ENCODE data around the gene C10orf67.
A peak's percentile ranks its signal among the peaks of the same experiment; 100 is the strongest.
"Not testable (repeated sequence)": the region's sequence is repeated elsewhere in the genome, so short reads cannot be mapped to it uniquely, and the experiment has no call there.

The C10orf67 gene

DNA sequence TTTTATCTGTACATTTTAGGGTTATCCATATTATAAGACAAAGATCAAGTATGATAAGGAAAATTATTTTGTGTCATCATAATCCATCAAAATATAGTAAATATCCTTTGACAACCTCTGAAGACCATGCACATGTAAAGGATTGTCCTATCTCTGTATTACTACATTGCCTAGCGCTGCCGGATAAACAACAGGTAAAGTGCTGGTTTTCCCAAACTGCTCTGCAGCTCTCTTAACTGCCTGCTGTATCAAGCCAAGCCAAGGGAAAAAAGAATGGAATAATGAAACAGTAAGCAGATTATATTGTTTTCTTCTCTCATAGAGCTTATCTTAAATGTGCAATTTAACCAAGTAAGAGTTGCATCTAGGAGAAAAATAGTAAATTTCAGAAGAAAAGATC is 81.7 kb downstream of the C10orf67 start:
- DNase-seq = no peak

GRCh38 chr10:23258516-23258915 is 86.1 kb downstream of the C10orf67 start:
- DNase-seq = no peak

GRCh38 chr10:23253780-23254179 is 90.8 kb downstream of the C10orf67 start:
- no peak for DNase-seq

DNA sequence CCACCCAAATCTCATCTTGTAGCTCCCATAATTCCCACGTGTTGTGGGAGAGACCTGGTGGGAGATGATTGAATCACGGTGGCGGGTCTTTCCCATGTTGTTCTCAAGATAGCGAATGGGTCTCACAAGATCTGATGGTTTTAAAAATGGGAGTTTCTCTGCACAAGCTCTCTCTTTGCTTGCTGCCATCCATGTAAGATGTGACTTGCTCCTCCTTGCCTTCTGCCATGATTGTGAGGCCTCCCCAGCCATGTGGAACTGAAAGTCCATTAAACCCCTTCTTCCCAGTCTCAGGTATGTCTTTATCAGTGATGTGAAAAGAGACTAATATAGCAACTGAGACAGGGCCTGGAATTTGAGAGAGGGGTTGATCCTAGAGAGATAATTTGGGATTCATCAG is 91.7 kb downstream of the C10orf67 start:
- DNase-seq = not testable (repeated sequence)

DNA sequence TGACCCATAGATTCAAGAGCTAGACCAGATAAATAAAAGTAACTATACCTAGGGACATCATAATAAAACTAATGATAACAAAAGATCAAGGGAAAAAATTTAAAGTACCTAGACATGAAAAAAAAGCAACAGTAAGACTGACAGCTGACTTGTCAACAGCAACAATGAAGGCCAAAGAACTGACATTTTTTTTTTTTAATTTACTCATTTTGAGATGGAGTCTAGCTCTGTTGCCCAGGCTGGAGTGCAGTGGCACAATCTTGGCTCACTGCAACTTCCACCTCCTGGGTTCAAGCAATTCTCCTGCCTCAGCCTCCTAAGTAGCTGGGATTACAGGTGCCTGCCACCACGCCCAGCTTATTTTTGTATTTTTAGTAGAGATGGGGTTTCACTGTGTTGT is 102.8 kb downstream of the C10orf67 start:
- DNase-seq = not testable (repeated sequence)

GRCh38 chr10:23238015-23238414 is 106.6 kb downstream of the C10orf67 start:
- no peak for DNase-seq

GRCh38 chr10:23230582-23230981 is 114.0 kb downstream of the C10orf67 start:
- DNase-seq = no peak

GRCh38 chr10:23217471-23217870 is 127.1 kb downstream of the C10orf67 start:
- no peak for DNase-seq

- DNase-seq = no peak
These were observed 138.5 kb downstream of the C10orf67 start for GRCh38 chr10:23205972-23206642.

GRCh38 chr10:23204773-23205172 is 139.8 kb downstream of the C10orf67 start:
- no peak for DNase-seq

DNA sequence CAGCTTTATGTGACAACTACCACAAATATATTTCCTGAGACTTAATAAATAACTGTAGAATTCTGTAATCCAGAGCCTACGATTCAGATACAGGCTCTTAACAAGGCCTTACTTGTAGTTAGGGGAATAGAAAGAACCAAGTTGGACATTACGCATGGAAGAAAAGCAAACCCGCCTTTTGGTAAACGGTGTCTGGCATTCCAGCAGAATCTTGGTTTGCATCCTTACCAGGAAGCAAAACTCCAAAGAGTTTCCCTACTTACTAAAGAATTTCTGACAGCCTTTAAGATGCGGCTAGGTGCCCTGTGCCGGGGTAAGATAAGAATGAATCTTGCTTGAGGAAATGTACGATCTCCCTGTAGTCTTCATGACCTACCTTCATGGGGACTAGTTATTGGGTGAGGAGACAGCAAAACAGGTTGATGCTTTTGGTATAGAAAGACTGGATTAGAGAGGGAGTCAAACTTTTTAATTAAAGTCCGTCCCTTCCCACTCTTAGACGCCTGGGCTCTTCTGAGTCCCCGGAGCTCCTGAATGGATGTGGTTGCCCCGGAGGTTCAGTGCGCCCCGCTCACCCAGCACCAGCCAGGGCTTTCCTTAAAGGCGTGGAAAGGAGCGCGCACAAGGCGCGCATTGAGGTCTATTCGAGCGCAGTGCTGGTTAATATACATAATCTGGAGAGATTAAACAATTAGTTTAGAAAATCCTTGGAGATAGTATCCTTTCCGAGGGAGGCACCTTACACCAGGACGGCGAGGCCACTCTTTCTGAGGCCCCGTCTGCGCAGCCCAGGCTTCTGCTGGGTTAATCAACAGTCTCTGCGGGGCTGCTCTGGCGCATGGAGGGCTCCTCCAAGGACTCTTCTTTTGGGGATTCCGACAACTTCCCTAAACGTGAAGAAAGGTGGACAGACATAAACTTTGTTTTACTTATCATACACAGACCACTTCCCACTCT is 140.9 kb downstream of the C10orf67 start:
- DNase-seq = no peak

DNA sequence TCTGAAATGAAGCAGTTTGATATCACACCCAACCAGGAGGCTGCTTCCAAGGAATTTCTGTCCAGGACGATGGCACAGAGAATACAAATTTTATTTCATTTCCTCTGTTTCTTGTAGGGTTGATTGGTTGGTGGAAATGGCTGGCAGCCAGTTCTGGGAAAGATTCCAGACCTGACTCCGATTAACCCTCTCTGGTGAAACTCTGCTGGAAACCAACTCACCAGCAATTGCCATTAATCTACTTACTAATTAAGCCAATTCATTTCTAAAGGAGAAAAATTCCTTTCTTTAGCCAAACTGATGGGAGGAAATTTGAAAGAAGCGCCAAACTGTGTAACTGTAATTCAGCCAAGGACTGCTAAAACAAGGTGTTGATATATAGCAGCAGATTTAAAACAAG is 141.8 kb downstream of the C10orf67 start:
- no peak for DNase-seq

DNA sequence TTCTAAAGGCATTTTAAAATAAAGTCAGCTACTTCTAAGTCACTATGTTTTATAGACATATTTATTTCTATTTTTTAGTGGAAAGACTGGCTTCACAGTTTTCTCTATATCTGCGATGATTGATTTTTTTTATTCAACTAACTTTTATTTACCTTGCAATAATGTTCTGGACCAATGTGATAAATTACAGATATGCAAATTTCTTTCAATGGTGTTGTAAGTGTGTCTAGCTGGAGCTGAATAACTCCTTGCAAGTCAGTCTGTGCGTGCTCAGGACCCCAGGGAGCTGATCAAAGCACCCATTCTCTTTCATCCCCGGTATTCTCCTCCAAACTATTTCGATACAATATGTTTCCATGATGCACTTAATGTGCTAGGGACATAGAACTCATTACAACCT is 142.8 kb downstream of the C10orf67 start:
- DNase-seq = no peak

DNA sequence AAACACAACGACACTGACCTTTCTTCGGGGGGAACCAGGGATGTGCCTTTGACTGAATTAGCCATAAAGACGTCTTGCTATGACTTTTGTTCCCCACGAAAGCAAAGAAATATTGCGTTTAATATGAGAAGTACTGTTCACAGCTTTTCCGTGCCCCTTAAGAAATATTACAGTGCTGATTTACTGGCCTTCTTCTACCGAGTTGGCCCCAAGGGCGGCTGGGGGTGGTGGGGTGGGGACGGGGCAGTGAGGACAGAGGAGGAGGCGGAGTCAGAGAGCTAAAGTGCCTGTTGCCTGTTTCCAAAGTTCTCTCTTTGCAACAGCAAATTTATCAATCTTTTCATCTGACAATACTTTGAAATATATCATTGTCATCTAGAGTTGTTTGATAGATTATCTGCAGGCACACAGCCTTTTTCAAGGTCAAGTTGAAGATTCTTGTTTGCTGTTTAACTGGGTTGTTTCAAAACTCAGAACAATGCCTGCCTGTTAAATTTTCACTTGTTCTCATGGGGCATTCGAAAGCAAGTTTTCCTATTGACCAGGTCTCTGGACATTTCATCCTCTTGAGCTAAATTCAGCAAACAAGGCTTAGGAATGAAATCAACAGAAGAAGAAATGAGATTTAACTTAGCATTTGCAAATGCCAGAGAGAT is 143.5 kb downstream of the C10orf67 start:
- no peak for DNase-seq

- no peak for DNase-seq
These were observed 144.0 kb downstream of the C10orf67 start for GRCh38 chr10:23200586-23200985.

DNA sequence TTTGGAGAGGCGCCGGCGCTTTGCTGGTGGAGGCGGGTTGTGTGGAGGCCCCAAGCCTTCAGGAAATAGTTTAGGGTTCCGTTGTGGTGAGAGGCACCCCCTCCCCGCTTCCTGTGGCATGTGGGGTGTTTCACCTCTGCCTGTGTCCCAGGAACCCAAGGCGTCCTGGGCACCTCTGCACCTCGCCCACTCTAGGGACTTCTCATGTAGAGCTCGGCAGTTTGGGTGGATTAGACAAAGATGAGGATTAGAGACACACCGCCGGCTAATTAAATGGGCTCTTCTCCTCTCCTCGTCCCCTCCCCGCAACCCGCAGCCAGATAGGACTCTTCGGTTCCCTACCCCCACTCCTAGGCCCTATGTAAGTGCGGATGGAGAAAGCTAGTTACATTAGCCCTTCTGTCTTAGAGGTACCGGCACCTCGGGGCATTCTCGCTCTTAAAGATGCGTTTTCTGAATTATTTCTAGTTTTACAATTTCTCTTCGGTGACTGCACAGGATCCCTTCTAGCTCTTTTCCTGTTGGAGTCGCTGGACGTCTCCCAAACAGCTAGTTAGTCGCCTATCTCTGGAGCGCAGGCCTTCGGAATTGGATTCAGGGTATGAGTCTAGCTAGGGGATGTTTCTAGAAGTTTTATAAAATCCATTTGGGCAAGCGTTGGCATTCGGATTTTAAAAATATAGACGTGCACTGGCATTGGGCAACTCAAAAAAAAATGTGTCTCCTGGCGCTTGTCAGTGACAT is 144.7 kb downstream of the C10orf67 start:
- no peak for DNase-seq

DNA sequence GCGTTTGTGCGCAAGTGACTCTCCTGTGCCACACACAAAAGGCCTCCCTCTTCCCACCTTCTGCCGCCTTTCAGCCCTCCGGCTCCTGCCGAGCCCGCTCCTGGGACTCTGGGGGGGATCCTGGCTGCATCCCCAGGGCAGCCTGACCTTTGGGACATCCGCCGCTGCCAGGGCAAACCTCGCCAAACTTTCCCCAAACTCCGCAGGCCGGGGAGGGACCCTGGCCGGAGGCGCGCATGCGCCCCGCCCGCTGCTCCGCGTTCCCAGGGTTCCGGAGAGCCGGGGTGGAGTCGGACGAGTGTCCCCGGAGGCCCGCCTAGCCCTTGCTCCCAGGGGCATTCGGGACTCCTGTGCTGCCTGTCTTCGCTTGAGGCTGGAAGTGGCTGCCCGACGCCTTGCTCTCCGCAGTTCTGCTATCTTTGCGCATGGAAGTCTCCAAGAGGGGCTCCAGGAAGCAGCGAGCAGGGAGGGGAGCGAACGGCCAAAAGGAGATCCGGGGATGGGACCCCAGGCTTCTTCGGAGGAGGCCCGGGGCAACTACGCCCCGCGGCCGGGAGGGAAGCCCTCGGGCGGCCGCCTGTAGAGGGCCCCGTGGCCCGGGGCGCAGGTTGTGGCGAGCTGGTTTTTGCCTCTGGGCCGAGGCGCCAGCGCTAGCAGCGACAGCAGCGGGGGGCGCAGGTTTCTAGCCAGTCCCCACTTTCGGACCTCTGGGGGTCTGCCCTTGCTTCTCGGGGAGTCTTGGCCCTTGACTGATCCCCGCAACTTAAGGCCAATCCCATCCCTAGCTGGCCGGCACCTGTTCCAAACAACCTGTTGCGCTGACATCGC is 145.4 kb downstream of the C10orf67 start:
- DNase-seq = no peak

- DNase-seq = no peak
These were observed 146.0 kb downstream of the C10orf67 start for GRCh38 chr10:23198610-23198939.

GRCh38 chr10:23197416-23197861 is 147.2 kb downstream of the C10orf67 start:
- DNase-seq = peak; percentile 69

DNA sequence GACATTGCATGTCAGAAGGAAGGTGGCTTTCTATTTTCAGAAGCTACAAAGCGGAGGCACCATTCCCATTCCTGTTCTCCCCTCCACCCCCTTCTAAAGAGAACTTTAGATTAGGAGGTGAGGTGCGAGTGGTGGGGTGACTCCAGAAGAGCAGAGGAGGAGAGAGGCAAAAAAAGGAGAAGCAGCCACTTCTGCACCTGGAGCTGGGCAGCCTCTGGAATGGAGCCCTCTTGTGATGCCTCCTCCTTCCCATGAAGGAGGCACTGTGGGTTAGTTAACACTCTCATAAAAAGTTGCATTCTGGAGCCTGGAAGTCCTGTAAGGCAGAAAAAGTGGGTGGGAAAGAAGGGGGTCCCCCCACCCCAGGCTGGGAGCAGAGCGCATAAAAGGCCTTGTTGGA is 147.7 kb downstream of the C10orf67 start:
- no peak for DNase-seq

GRCh38 chr10:23195846-23196600 is 148.6 kb downstream of the C10orf67 start:
- no peak for DNase-seq
